ENCODE measurements around the gene KDM4C.

DNA sequence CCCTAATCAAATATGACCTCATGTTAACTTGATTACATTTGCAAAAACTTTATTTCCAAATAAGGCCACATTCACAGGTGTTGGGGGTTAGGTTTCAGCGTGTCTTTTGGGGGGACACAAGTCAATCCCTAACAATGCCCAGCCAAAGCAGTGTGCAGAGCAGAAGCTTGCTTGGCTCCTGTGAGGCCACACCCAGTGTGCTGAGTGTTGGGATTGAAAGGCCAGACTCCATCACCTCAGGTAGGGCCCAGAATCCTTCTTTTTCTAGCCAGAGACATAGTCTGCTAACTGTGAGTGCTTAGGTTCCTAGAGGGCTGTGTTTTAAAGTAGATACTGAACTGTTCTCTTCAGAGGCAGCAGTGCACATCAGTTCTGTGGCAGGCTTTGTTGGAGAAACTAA, 27.9 kb downstream of the KDM4C start:
- TF ChIP-seq, protein P1, sequence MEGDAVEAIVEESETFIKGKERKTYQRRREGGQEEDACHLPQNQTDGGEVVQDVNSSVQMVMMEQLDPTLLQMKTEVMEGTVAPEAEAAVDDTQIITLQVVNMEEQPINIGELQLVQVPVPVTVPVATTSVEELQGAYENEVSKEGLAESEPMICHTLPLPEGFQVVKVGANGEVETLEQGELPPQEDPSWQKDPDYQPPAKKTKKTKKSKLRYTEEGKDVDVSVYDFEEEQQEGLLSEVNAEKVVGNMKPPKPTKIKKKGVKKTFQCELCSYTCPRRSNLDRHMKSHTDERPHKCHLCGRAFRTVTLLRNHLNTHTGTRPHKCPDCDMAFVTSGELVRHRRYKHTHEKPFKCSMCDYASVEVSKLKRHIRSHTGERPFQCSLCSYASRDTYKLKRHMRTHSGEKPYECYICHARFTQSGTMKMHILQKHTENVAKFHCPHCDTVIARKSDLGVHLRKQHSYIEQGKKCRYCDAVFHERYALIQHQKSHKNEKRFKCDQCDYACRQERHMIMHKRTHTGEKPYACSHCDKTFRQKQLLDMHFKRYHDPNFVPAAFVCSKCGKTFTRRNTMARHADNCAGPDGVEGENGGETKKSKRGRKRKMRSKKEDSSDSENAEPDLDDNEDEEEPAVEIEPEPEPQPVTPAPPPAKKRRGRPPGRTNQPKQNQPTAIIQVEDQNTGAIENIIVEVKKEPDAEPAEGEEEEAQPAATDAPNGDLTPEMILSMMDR (IDR thresholded peaks at IDR 0.05; ENCODE audit: insufficient read depth, low read length, poor library complexity, severe bottlenecking): no peak
- TF ChIP-seq EZH2phosphoT487 (conservative IDR thresholded peaks at IDR 0.05; ENCODE audit: low read length): no peak

Measured in SU-DHL-6 (cell line).